IMR-90 (cell line): ENCODE data around the gene TMEM131L. TPM values are rescaled to one million over a fixed set of nuclear protein-coding genes. Genes with fewer than 3 reads are reported as not detected.

Experiments used
- ATAC-seq: fragments of 200-7000 bp; cut with Tn5 transposase; 2 replicates; pipeline ENCODE4 v1.9.1; 2020; ENCODE audit warnings: low read depth, mild to moderate bottlenecking, moderate library complexity
- BruUV-seq: library from RNA; stranded (reverse); fragments of 400-500 nt; replicated peaks from 2 replicates; lab custom pipeline; 2021; lab: Mats Ljungman, UMichigan
- CTCF ChIA-PET: fragments of 300-600 bp; formaldehyde crosslinking; extraction: SDS; loops from one replicate; lab custom pipeline; 2021; ENCODE audit warnings: antibody characterized with exemption; lab: Yijun Ruan, JAX
- POLR2A ChIA-PET: fragments of 300-600 bp; sonication (Branson Sonifier 250); formaldehyde crosslinking; loops from one replicate; lab custom pipeline; 2022; ENCODE audit warnings: antibody characterized with exemption; ENCODE audit not compliant: unreplicated experiment; lab: Charles Lee
- DNase-seq: peaks from one replicate; pipeline ENCODE4 v3.0.0; 2013
- H2AFZ ChIP-seq: replicated peaks from 2 replicates; pipeline ENCODE3; 2013; ENCODE audit warnings: low read length, mild to moderate bottlenecking; ENCODE audit not compliant: poor library complexity
- H2AK5ac ChIP-seq: 2 replicates; pipeline ENCODE4 v1.6.1; 2013; ENCODE audit warnings: low read depth, low read length, inconsistent platforms
- H2AK9ac ChIP-seq: replicated peaks from 2 replicates; pipeline ENCODE3; 2013; ENCODE audit warnings: mild to moderate bottlenecking, low read depth, low read length, moderate library complexity; ENCODE audit not compliant: poor library complexity
- H2BK120ac ChIP-seq: 2 replicates; pipeline ENCODE4 v1.6.1; 2013; ENCODE audit warnings: low read depth, low read length, inconsistent platforms
- H2BK15ac ChIP-seq: 3 replicates; pipeline ENCODE4 v1.6.1; 2013; ENCODE audit warnings: low read depth, low read length, inconsistent platforms
- H2BK20ac ChIP-seq: 2 replicates; pipeline ENCODE4 v1.6.1; 2013; ENCODE audit warnings: low read depth, mild to moderate bottlenecking, inconsistent platforms, low read length, moderate library complexity
- H2BK5ac ChIP-seq: 2 replicates; pipeline ENCODE4 v1.6.1; 2013; ENCODE audit warnings: mild to moderate bottlenecking, low read depth, low read length, inconsistent platforms; ENCODE audit not compliant: poor library complexity, severe bottlenecking
- H3K14ac ChIP-seq: replicated peaks from 2 replicates; pipeline ENCODE4 v1.6.1; 2013; ENCODE audit warnings: low read depth, low read length, inconsistent platforms
- H3K18ac ChIP-seq: 2 replicates; pipeline ENCODE4 v1.6.1; 2013; ENCODE audit warnings: low read depth, low read length, control low read depth
- H3K23ac ChIP-seq: 2 replicates; pipeline ENCODE4 v1.6.1; 2013; ENCODE audit warnings: low read depth, low read length, inconsistent platforms
- H3K27ac ChIP-seq: 2 replicates; pipeline ENCODE4 v1.5.1; 2013; ENCODE audit warnings: mild to moderate bottlenecking, control low read depth, low read length; ENCODE audit not compliant: insufficient read depth
- H3K27me3 ChIP-seq: 2 replicates; pipeline ENCODE4 v1.6.1; 2013; ENCODE audit warnings: low read length; ENCODE audit not compliant: control insufficient read depth, insufficient read depth
- H3K36me3 ChIP-seq: 2 replicates; pipeline ENCODE4 v1.6.1; 2013; ENCODE audit warnings: low read length, mixed read lengths; ENCODE audit not compliant: control insufficient read depth, insufficient read depth
- H3K4ac ChIP-seq: 2 replicates; pipeline ENCODE4 v1.6.1; 2013; ENCODE audit warnings: low read depth, low read length, inconsistent platforms
- H3K4me1 ChIP-seq: 2 replicates; pipeline ENCODE4 v1.6.1; 2013; ENCODE audit warnings: low read length, mixed read lengths; ENCODE audit not compliant: control insufficient read depth, insufficient read depth
- H3K4me2 ChIP-seq: 2 replicates; pipeline ENCODE4 v1.6.1; 2013; ENCODE audit warnings: low read depth, mild to moderate bottlenecking, control low read depth, low read length, moderate library complexity
- H3K4me3 ChIP-seq: 2 replicates; pipeline ENCODE4 v1.5.1; 2013; ENCODE audit warnings: low read depth, mild to moderate bottlenecking, control low read depth, low read length, moderate library complexity; ENCODE audit not compliant: insufficient read depth
- H3K56ac ChIP-seq: 2 replicates; pipeline ENCODE4 v1.6.1; 2013; ENCODE audit warnings: low read length, inconsistent platforms; ENCODE audit not compliant: insufficient read depth; ENCODE audit errors: extremely low read depth
- H3K79me1 ChIP-seq, 2 experiments: 2 replicates each; pipeline ENCODE4 v1.6.1; 2013; ENCODE audit warnings: low read length in 2 of 2, inconsistent platforms in 1 of 2, low read depth in 1 of 2
- H3K9ac ChIP-seq: 2 replicates; pipeline ENCODE4 v1.6.1; 2013; ENCODE audit warnings: low read depth, low read length, control low read depth
- H3K9me1 ChIP-seq: 2 replicates; pipeline ENCODE4 v1.6.1; 2013; ENCODE audit warnings: low read length, inconsistent platforms; ENCODE audit not compliant: insufficient read depth
- H3K9me3 ChIP-seq: 2 replicates; pipeline ENCODE4 v1.6.1; 2013; ENCODE audit warnings: low read length; ENCODE audit not compliant: control insufficient read depth, insufficient read depth
- H4K20me1 ChIP-seq: 2 replicates; pipeline ENCODE4 v1.6.1; 2013; ENCODE audit warnings: low read length, inconsistent platforms; ENCODE audit not compliant: insufficient read depth
- H4K5ac ChIP-seq: 2 replicates; pipeline ENCODE4 v1.6.1; 2013; ENCODE audit warnings: mild to moderate bottlenecking, low read depth, low read length, control low read depth
- H4K8ac ChIP-seq, 2 experiments: 2 replicates each; pipeline ENCODE4 v1.6.1; 2013; ENCODE audit warnings: low read depth in 2 of 2, low read length in 2 of 2, control low read depth in 1 of 2, inconsistent platforms in 1 of 2
- H4K91ac ChIP-seq: 2 replicates; pipeline ENCODE4 v1.6.1; 2013; ENCODE audit warnings: low read depth, low read length, inconsistent platforms; ENCODE audit not compliant: insufficient read depth
- MXI1 ChIP-seq: IDR thresholded peaks from 2 replicates; pipeline ENCODE4 v1.6.1; 2012; ENCODE audit warnings: low read depth, mild to moderate bottlenecking, low read length, moderate library complexity, borderline replicate concordance
- NFE2L2 ChIP-seq: fragments of 150-350 bp; IDR thresholded peaks from 2 replicates; pipeline ENCODE4 v1.6.1; 2016; ENCODE audit warnings: low read depth, mild to moderate bottlenecking, low read length
- WGBS, 2 experiments: methylation state at CpG; one replicate each; pipeline versions ENCODE4 v1.1.5 to v1.1.7; 2013; ENCODE audit warnings: missing lambda C conversion rate in 2 of 2; ENCODE audit not compliant: insufficient read length in 1 of 2; ENCODE audit errors: extremely low coverage in 2 of 2; 5-methylcytosine and 5-hydroxymethylcytosine counted together
- dilution Hi-C: fragments of 300-500 bp; cut with HindIII; formaldehyde crosslinking; loops from one replicate; pipeline ENCODE4 v1.14.3; 2018; ENCODE audit warnings: low sequenced_read_pairs; ENCODE audit not compliant: unreplicated experiment
- in situ Hi-C: fragments of 300-500 bp; cut with MboI; formaldehyde crosslinking; loops from 3 replicates; pipeline ENCODE4 v1.14.3; 2019; ENCODE audit warnings: low sequenced_read_pairs, inconsistent platforms, mixed read lengths
- intact Hi-C: fragments of 100-400 bp; cut with micrococcal nuclease; formaldehyde crosslinking; loops from 2 replicates; pipeline ENCODE4 v1.10.0; 2022
- polyA plus RNA-seq, 3 experiments: library from polyadenylated mRNA; depleted of rRNA; stranded (reverse); fragments of >200 nt; gene quantifications; 2 replicates each; pipeline ENCODE4 v1.2.3, GENCODE V29; 2012; ENCODE audit warnings: low replicate concordance in 1 of 3
- total RNA-seq: library from RNA; depleted of rRNA; stranded (reverse); fragments of >200 nt; gene quantifications from 2 replicates; pipeline ENCODE4 v1.2.3, GENCODE V29; 2012

TMEM131L gene
- total and polyA plus RNA-seq, 2 of the 4 experiments (the other 2 are of a cell fraction): 8.4 to 23.8 TPM

DNA sequence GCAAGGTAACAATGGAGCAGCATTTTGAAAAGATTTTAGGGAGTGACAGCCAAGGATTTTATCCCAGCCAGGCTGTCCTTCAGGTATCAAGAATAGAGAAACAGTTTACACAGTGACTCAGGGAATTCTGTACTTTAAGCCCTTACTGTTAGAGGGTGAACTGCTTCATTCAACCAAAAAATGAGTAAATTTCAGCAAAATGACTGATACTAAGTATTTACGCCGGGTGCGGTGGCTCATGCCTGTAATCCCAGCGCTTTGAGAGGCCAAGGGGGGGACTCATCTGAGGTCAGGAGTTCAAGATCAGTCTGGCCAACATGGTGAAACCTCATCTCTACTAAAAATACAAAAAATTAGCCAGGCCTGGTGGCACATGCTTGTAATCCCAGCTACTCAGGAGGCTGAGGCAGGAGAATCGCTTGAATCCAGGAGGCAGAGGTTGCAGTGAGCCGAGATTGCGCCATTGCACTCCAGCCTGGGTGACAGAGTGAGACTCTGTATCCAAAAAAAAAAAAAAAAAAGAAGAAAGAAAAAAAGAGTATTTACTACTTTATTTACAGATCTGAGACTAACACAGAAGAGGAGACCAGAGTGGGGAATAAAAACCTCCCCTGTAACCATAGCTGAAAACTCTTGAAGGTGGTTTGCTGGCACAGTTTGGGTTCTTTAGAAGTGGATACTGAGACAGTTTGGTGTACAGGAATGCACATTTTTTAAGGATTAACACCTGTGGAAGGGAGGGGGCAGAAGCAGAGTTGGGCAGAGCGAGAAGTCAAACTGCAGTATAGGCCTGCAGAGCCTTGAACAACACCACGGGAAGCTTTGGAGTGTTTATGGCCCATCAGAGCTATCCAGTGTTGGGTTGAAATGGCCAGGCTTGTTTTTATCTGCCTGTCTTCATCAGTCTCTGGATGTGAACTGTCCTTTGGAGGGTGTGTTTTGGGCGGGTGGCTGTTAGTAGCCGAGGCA lies 40.5 kb downstream of the TMEM131L start:
- CTCF ChIA-PET: interaction anchor here (0.6 kb wide), 1 partner anchor 225 kb away, joined by 3 read pairs; no protein-coding TSS in a partner anchor
- in situ Hi-C loops: no loop called here

More for the DNA sequence above, 40.5 kb downstream of the TMEM131L start:
- Histone ChIP-seq H3K79me1 (peaks cover 7 to 13% of the 10 kb centered on the region in 2 experiments; a peak in 3 of 4 replicates), H2BK120ac (no peak overlapping the region), H3K4ac (0 out of 2 replicates have a peak overlapping the region, but pooled peaks have one; percentile 4), H2BK5ac (no peak overlapping the region), H3K9me3 (no peaks in the 10 kb centered on the region), H3K23ac (no peak overlapping the region), H2BK20ac (no peak overlapping the region; the same call in 1 of the 2 replicates), H3K4me2 (no peak overlapping the region), H2AK5ac (no peak overlapping the region), H4K8ac (no peak overlapping the region), H3K18ac (no peak overlapping the region), H2BK15ac (no peak overlapping the region), H3K9ac (no peak overlapping the region), H4K5ac (no peak overlapping the region), H3K4me3 (no peak overlapping the region), H3K9me1 (0 out of 2 replicates have a peak, but pooled peaks cover 6% of the 10 kb centered on the region), H2AK9ac (no peak overlapping the region), H3K4me1 (peaks cover 4% of the 10 kb centered on the region), H3K27me3 (no peaks in the 10 kb centered on the region), H3K36me3 (no peaks in the 10 kb centered on the region), H3K14ac (no peak overlapping the region; the same call in 1 of the 2 replicates), H2AFZ (no peak overlapping the region), H3K27ac (no peak overlapping the region), H3K56ac (no peak overlapping the region), H4K91ac (no peak overlapping the region), H4K20me1 (no peaks in the 10 kb centered on the region)
- dilution Hi-C loops (no loop called here), intact Hi-C loops (no loop called here)
- ATAC-seq (no peak), DNase-seq (no peak)
- BruUV-seq: no TSS peak
- TF ChIP-seq MXI1 (no peak), NFE2L2 (peak; percentile 37; the same call in 1 of the 2 replicates)
- POLR2A ChIA-PET: no interaction called here
- 84% methylated on average over 7 of the region's 11 CpGs; no CpG with 5 or more reads in 1 of the 2 experiments for WGBS, 2 experiments
